GM19240 (cell line): ENCODE results near the gene ABCD2.
"Not testable (repeated sequence)": the region's sequence is repeated elsewhere in the genome, so short reads cannot be mapped to it uniquely, and the experiment has no call there.

ENCODE experiments used
- DNase-seq: peaks from one replicate; pipeline ENCODE4 v3.0.0; 2011; ENCODE audit warnings: low spot score; ENCODE audit not compliant: insufficient read length

Gene ABCD2

GRCh38 chr12:39619660-39620433 lies at the start of gene ABCD2:
Gene ABCD2 (minus strand): TSS chr12:39619803. CDS start chr12:39619615, 188 bp downstream.
- DNase-seq: no peak

GRCh38 chr12:39660101-39660500 lies 40.5 kb upstream of the ABCD2 start:
- no peak for DNase-seq

GRCh38 chr12:39647383-39647782 lies 27.8 kb upstream of the ABCD2 start:
- DNase-seq: no peak

- DNase-seq: no peak
Measured at GRCh38 chr12:39646963-39647362, 27.4 kb upstream of the ABCD2 start.

GRCh38 chr12:39643052-39643451 lies 23.4 kb upstream of the ABCD2 start:
- no peak for DNase-seq

- DNase-seq: no peak
Measured at GRCh38 chr12:39638840-39639239, 19.2 kb upstream of the ABCD2 start.

GRCh38 chr12:39638178-39638577 lies 18.6 kb upstream of the ABCD2 start:
- no peak for DNase-seq

GRCh38 chr12:39632670-39633069 lies 13.1 kb upstream of the ABCD2 start:
- DNase-seq: no peak

- no peak for DNase-seq
Measured at GRCh38 chr12:39628836-39629235, 9.2 kb upstream of the ABCD2 start.

GRCh38 chr12:39627914-39628313 lies 8.3 kb upstream of the ABCD2 start:
- no peak for DNase-seq

- no peak for DNase-seq
Measured at GRCh38 chr12:39626033-39626814, 6.6 kb upstream of the ABCD2 start.

- DNase-seq: no peak
Measured at GRCh38 chr12:39623919-39624318, 4.3 kb upstream of the ABCD2 start.

GRCh38 chr12:39623160-39623559 lies 3.6 kb upstream of the ABCD2 start:
- DNase-seq: not testable (repeated sequence)

- no peak for DNase-seq
Measured at GRCh38 chr12:39622306-39622705, 2.7 kb upstream of the ABCD2 start.

GRCh38 chr12:39621670-39622069 lies 2.1 kb upstream of the ABCD2 start:
- no peak for DNase-seq

GRCh38 chr12:39620659-39621658 lies 1.4 kb upstream of the ABCD2 start:
- no peak for DNase-seq

GRCh38 chr12:39619316-39619659 lies 315 bp downstream of the ABCD2 start:
- DNase-seq: no peak

- no peak for DNase-seq
Measured at GRCh38 chr12:39618701-39619100, 902 bp downstream of the ABCD2 start.

- DNase-seq: no peak
Measured at GRCh38 chr12:39617887-39618286, 1.7 kb downstream of the ABCD2 start.

- no peak for DNase-seq
Measured at GRCh38 chr12:39616666-39617065, 2.9 kb downstream of the ABCD2 start.

- DNase-seq: no peak
Measured at GRCh38 chr12:39616251-39616650, 3.4 kb downstream of the ABCD2 start.

GRCh38 chr12:39613525-39613924 lies 6.1 kb downstream of the ABCD2 start:
- DNase-seq: no peak
